Prostate gland (tissue), 2 donors: ENCODE results near the gene RETREG1.

Experiments
- CTCF ChIP-seq, 4 experiments: fragments of 200-600 bp in 2 of 4; fragments of 450-650 bp in 2 of 4; sonication (generic) in 2 of 4; IDR thresholded peaks; 1 replicate in 3 of 4; 2 replicates in 1 of 4; pipeline ENCODE4 v1.5.1; 2016 to 2019; ENCODE audit warnings: antibody characterized with exemption in 4 of 4, mild to moderate bottlenecking in 2 of 4, moderate library complexity in 2 of 4
- POLR2A ChIP-seq: fragments of 450-650 bp; IDR thresholded peaks from one replicate; pipeline ENCODE4 v1.6.1; 2016; ENCODE audit warnings: antibody characterized with exemption, mild to moderate bottlenecking
- POLR2AphosphoS5 ChIP-seq: sonication (generic); formaldehyde crosslinking; IDR thresholded peaks from one replicate; pipeline ENCODE4 v1.6.1; 2017; ENCODE audit warnings: antibody characterized with exemption

DNA sequence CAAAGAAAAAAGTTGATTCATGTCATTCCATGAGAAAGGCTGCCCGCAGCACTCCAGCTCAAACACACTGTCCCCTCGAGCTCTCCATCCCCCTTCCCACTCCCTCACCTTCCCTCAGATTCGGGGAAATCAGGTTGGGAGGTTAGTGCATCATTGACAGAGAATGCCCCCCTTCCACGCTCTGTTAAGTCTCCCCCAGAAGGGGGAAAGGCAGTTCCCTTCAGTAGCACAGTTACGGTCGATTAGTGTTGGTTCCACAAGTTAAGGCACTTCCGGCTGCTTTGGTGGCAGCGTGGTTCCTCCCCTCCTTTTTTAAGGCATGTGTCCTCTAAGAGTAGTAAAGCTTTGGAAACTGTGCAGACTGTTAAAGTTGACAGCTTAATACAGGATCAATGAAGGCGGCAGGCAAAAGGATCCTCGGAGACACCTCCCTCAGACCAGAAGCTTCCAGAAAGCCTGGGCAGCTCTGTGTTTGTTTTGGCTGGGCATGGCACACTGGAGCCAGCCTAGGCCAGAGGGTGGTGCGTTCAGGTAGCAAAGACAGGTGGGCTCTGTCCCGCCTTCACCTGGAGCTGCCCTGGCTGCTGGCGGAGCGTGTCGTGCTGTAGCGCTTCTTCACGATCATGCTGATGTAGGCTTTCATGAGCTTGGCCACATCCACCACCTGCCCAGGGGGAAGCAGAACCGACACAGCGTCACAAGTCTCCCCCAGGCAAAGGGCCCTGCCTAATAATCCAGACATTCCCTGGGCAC lies 49.5 kb upstream of the RETREG1 start:
- TF ChIP-seq CTCF (IDR thresholded peaks at IDR 0.05) = no peak
- no peak for TF ChIP-seq POLR2A
- no peak for TF ChIP-seq POLR2AphosphoS5
